ENCODE data around the gene CEBPZOS. TPM values are rescaled to one million over a fixed set of nuclear protein-coding genes. Genes with fewer than 3 reads are reported as not detected.
"Not testable (repeated sequence)": the region's sequence is repeated elsewhere in the genome, so short reads cannot be mapped to it uniquely, and the experiment has no call there.

The CEBPZOS gene
- total and polyA plus RNA-seq, 2 of the 4 experiments (the other 2 are of a cell fraction) = 16.8 to 31.5 TPM

DNA sequence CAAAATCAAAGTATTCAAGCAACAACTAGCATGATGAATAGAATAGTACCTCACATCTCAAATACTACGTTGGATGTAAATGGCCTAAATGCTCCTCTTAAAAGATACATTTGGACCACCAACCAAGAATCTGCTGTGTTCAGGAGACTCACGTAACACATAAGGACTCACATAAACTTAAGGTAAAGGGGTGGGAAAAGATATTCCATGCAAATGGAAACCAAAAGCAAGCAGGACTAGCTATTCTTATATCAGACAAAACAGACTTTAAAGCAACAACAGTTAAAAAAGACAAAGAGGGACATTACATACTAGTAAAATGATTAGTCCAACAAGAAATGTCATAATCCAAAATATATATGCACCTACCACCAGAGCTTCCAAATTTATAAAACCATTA, 10.5 kb downstream of the CEBPZOS start:
- H3K18ac ChIP-seq (ENCODE audit: low read depth, low read length); H2BK120ac ChIP-seq (ENCODE audit: low read depth, low read length); H3K9me3 ChIP-seq (ENCODE audit: control insufficient read depth, insufficient read depth, low read length); H3K4me2 ChIP-seq (ENCODE audit: low read depth, low read length); H4K20me1 ChIP-seq (ENCODE audit: insufficient read depth, low read length); H4K5ac ChIP-seq (ENCODE audit: low read depth, low read length); H2BK20ac ChIP-seq (ENCODE audit: low read depth, low read length); intact Hi-C loops (cut with micrococcal nuclease); ATAC-seq (ENCODE audit: low read depth); DNase-seq; H3K4ac ChIP-seq (ENCODE audit: low read depth, low read length); H3K9ac ChIP-seq (ENCODE audit: low read depth, low read length); H2BK5ac ChIP-seq (ENCODE audit: low read depth, low read length, poor library complexity, severe bottlenecking); H3K9me1 ChIP-seq (ENCODE audit: insufficient read depth, low read length); H2AK5ac ChIP-seq (ENCODE audit: low read depth, low read length); H2BK15ac ChIP-seq (ENCODE audit: low read depth, low read length); H2AK9ac ChIP-seq (replicated peaks; ENCODE audit: low read depth, low read length, poor library complexity); H4K8ac ChIP-seq (ENCODE audit: low read depth in 2 of 2, low read length in 2 of 2); H3K4me3 ChIP-seq (ENCODE audit: insufficient read depth, low read depth, low read length); H3K14ac ChIP-seq (replicated peaks; ENCODE audit: low read depth, low read length); H3K56ac ChIP-seq (ENCODE audit: extremely low read depth, insufficient read depth, low read length); in situ Hi-C loops (cut with MboI; ENCODE audit: low sequenced_read_pairs); H3K23ac ChIP-seq (ENCODE audit: low read depth, low read length); H3K27ac ChIP-seq (ENCODE audit: insufficient read depth, low read length); BruUV-seq (replicated peaks); H2AFZ ChIP-seq (replicated peaks; ENCODE audit: low read length, poor library complexity); H3K4me1 ChIP-seq (ENCODE audit: control insufficient read depth, insufficient read depth, low read length); H4K91ac ChIP-seq (ENCODE audit: insufficient read depth, low read depth, low read length); H3K27me3 ChIP-seq (ENCODE audit: control insufficient read depth, insufficient read depth, low read length); dilution Hi-C loops (cut with HindIII; ENCODE audit: low sequenced_read_pairs, unreplicated experiment); POLR2A ChIA-PET (ENCODE audit: unreplicated experiment): not testable (repeated sequence)
- Histone ChIP-seq H3K79me1 (ENCODE audit: low read depth in 1 of 2, low read length in 2 of 2) (peaks cover 16 to 27% of the 10 kb centered on the region in 2 experiments), H3K36me3 (ENCODE audit: control insufficient read depth, insufficient read depth, low read length) (peaks cover 29% of the 10 kb centered on the region)
- CTCF ChIA-PET = interaction anchor here (0.7 kb wide), 1 partner anchor 238 kb away, joined by 3 read pairs; no protein-coding TSS in a partner anchor
- no CpG with 5 or more reads among the region's 2 CpGs for WGBS, 2 experiments (ENCODE audit: extremely low coverage in 2 of 2, insufficient read length in 1 of 2)
